Right cardiac atrium (tissue), 5 donors: ENCODE measurements around the gene SMAP1. TPM values are rescaled to one million over a fixed set of nuclear protein-coding genes. Genes with fewer than 3 reads are reported as not detected.

Experiments
- ATAC-seq, 2 donors: fragments of 200-7000 bp; cut with Tn5 transposase; one replicate each; pipeline versions ENCODE4 v1.8.0 to v1.9.1; 2020; ENCODE audit warnings: moderate library complexity in 2 of 2, mild to moderate bottlenecking in 1 of 2
- DNase-seq, 3 donors: peaks; one replicate each; pipeline ENCODE4 v3.0.0-alpha.2; 2020
- H3K27ac ChIP-seq: one replicate; pipeline ENCODE4 v1.5.1; 2013; ENCODE audit warnings: mild to moderate bottlenecking, low read length, control low read depth, moderate library complexity
- H3K27me3 ChIP-seq: one replicate; pipeline ENCODE4 v1.6.1; 2013; ENCODE audit not compliant: control insufficient read depth, insufficient read depth
- H3K4me1 ChIP-seq: one replicate; pipeline ENCODE4 v1.6.1; 2013; ENCODE audit warnings: low read length; ENCODE audit not compliant: control insufficient read depth, insufficient read depth
- H3K4me3 ChIP-seq: one replicate; pipeline ENCODE4 v1.5.1; 2013; ENCODE audit warnings: low read length, control low read depth
- H3K9me3 ChIP-seq: one replicate; pipeline ENCODE4 v1.6.1; 2013; ENCODE audit warnings: low read length; ENCODE audit not compliant: control insufficient read depth
- WGBS: extraction: QIAGEN DNeasy Blood & Tissue Kit; methylation state at CpG from one replicate; pipeline ENCODE4 v1.1.7; 2013; 5-methylcytosine and 5-hydroxymethylcytosine counted together
- intact Hi-C, 4 donors: fragments of 100-400 bp; cut with DNase I; formaldehyde crosslinking; loops; one replicate each; pipeline versions ENCODE4 v1.11.0 to v1.14.0; 2022 to 2023
- polyA plus RNA-seq: library from polyadenylated mRNA; stranded (reverse); fragments of 200-250 nt; gene quantifications from one replicate; pipeline ENCODE4 v1.2.3, GENCODE V29; 2013
- total RNA-seq, 4 donors: library from RNA; stranded (reverse); fragmentation: NEBNext Ultra II Directional; extraction: Animal tissue kit (Norgen Biotek cat#: 25700); gene quantifications; one replicate each; pipeline ENCODE4 v1.2.1, GENCODE V29; 2021
- donor health status: healthy with polysubstance abuse.
- donor health status: DM: no; HTN: yes; CAD: no.
- donor health status: DM: no; HTN: no; CAD: no.
- donor health status: DM: no; HTN: yes; CAD: no; lungs with severe emphysema.
- donor health status: DM: yes; HTN: yes; CAD: no.

Gene SMAP1
- total and polyA plus RNA-seq, 5 donors: 16.2 to 36.0 (median 31.3) TPM

DNA sequence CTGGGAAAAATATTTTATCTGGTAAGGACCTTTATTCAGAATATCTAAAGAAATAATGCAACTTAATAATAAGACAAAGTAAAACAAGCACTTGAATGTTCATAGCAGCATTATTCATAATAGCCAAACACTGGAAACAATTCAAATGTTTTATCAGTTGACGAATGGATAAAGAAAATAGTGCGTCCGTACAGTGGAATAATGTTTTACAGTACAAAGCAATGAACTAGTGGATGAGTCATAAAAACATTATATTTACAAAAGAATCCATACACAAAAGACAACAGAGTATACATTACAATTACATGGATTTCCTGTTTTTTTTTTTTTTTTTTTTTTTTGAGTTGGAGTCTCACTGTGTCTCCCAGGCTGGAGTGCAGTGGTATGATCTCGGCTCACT, 12.7 kb downstream of the SMAP1 start:
- ATAC-seq (no peak), DNase-seq (no peak)
- 61% methylated on average over 4 of the region's 4 CpGs for WGBS
- peaks cover 2% of the 10 kb centered on the region for H3K4me1 ChIP-seq
- intact Hi-C loops: loop anchor here in 2 of 4 donors (10.0 kb wide), 2 partner anchors 126 to 136 kb away; no protein-coding TSS in a partner anchor
- no peak overlapping the region for H3K27ac ChIP-seq
- no peaks in the 10 kb centered on the region for H3K27me3 ChIP-seq
- no peaks in the 10 kb centered on the region for H3K9me3 ChIP-seq
- H3K4me3 ChIP-seq: no peak overlapping the region

DNA sequence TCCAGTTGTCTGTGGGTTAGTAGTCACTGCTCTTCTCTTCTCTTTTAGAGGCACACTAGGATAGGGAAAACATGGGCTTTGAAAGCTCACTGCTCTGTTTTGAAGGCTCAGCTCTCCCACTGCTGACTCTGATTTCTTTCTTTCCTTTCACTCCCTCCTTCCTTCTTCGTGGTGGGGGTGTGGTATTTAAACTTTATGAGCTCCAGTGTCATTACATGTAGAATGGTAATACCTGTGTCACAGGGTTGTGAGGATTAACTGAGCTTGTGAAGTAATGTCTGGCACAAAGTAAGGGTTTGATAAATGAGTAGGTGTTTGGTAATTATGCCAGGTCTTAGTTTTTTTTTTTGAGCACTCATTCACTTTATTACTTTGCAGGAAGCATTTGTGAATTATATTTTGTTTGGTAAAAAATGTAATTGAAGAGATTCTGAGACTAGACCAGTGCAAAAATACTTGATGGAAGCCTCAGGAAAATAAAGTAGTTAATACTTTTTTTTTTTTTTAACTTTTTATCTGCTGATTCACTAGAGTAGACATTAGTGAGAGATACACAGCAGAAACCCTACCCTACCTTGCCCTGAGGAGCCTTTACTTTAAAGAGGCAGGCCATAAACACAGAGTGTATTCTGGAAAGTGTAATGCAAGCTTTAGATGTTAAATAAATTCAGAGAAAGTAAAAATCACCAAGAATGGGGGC, 17.3 kb downstream of the SMAP1 start:
- ATAC-seq (no peak), DNase-seq (no peak)
- intact Hi-C loops: loop anchor here in 2 of 4 donors (10.0 kb wide), 2 partner anchors 130 to 140 kb away; no protein-coding TSS in a partner anchor
- 3% methylated on average over 1 of the region's 1 CpG for WGBS
- H3K4me1 ChIP-seq: peaks cover 2% of the 10 kb centered on the region
- H3K4me3 ChIP-seq: no peak overlapping the region
- no peaks in the 10 kb centered on the region for H3K27me3 ChIP-seq
- no peak overlapping the region for H3K27ac ChIP-seq
- H3K9me3 ChIP-seq: no peaks in the 10 kb centered on the region

DNA sequence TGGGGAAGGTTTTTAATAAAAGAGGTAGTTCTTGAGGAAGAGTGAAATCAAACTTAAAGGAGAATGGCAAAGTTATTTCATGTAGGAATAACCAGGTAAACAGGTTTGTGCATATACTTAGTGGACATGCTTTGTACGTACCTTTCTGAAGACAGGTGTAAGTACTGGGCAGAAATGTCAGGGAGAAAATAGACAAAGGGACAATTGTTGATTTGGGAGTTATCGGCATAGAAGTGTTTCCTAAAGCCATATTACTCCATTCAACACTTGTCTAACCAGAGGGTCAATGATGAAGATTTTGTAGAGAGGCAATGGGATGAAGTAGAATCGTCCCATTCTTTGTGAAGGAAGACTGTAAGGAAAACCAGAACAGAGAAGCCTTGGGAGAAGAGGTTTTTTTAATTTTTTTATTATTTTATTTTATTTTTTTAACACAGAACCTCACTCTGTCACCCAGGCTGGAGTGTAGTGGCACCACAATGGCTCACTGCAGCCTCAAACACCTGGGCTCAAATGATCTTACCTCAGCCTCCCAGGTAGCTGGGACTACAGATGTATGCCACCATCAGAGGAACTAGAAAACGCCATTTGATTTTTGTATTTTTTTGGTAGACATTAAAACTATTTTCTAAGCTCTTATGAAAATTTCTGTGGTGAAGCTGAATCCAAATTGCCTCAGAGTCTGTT, 18.0 kb downstream of the SMAP1 start:
- Histone ChIP-seq H3K27me3 (no peaks in the 10 kb centered on the region), H3K4me3 (no peak overlapping the region), H3K27ac (no peak overlapping the region), H3K9me3 (no peaks in the 10 kb centered on the region), H3K4me1 (peaks cover 2% of the 10 kb centered on the region)
- DNase-seq (no peak), ATAC-seq (no peak)
- WGBS: 65% methylated on average over 4 of the region's 4 CpGs
- intact Hi-C loops: loop anchor here in 2 of 4 donors (10.0 kb wide), 2 partner anchors 131 to 141 kb away; no protein-coding TSS in a partner anchor

DNA sequence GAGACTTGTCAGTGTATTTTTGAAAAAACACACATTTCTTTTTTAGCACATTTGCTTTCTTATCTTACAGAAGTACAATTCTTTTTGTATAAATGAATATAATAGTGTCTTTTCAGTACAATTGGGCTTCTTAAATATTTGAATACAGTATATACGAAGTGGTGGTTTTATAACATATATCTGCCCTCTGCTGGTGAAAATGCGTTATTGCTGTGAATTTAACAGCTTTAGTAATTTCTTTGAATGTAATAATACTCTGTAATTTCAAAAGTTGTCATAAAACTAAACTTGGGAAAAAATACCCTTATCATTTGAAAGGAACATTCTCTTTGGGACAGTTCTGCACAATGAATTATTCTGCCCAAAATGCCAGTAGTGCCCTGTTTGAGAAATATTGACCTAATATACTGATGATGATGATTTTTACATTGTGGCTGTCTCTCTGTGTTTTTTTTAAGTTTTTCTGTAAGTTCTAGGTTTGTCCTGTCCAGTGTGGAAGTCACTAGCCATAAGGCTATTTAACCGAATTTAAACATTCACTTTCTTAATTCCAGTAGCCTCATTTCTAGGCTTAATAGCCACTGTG, 19.0 kb downstream of the SMAP1 start:
- Histone ChIP-seq H3K27me3 (no peaks in the 10 kb centered on the region), H3K9me3 (no peaks in the 10 kb centered on the region), H3K27ac (no peak overlapping the region), H3K4me3 (no peak overlapping the region), H3K4me1 (peaks cover 2% of the 10 kb centered on the region)
- DNase-seq (no peak), ATAC-seq (no peak)
- WGBS: 10% methylated on average over 3 of the region's 3 CpGs
- intact Hi-C loops: loop anchor here in 2 of 4 donors (10.0 kb wide), 2 partner anchors 132 to 142 kb away; no protein-coding TSS in a partner anchor

DNA sequence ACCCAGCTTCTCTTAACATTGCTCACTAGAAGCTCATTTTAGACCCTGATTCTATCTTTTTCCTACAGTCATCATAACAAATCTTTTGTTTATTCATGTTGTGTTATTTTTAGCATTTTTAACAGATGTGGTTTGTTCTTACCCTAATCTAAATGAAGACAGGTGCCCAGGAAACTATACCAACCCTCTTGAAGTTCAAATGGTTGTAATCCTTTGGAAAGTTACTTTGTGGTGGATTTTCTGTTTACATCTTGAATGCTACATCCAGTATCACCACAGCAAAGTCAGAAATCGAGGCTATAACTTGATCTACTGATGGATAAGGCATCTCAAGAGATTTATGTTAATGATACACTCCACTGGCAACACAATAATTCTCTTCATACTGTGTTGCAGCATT, 26.2 kb downstream of the SMAP1 start:
- Histone ChIP-seq H3K4me1 (no peaks in the 10 kb centered on the region), H3K9me3 (no peaks in the 10 kb centered on the region), H3K27me3 (no peaks in the 10 kb centered on the region), H3K27ac (no peak overlapping the region), H3K4me3 (no peak overlapping the region)
- ATAC-seq: no peak
- no peak for DNase-seq
- 80% methylated on average over 1 of the region's 1 CpG for WGBS
- intact Hi-C loops: no loop called here

DNA sequence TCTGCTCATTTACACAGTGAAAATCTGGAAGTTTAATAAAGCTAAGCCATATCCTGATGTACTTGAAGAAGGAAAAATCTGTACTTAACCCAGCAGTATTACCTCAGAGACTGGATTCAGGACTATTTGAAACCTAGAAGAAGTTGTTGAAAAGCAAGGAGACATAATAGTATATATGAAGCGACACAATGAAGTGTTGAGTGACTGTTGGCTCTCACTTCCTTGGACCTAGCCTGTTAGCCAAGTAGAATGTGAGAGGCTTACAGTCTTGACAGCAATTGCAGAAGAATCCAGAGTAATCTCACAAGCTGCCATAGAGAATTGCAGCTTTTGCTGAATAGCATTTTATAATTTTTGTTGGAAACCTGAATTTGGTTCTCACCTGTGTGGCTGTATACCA, 26.7 kb downstream of the SMAP1 start:
- 48% methylated on average over 1 of the region's 1 CpG for WGBS
- no peaks in the 10 kb centered on the region for H3K9me3 ChIP-seq
- ATAC-seq (peak; percentile 23 to 71), DNase-seq (no peak)
- no peaks in the 10 kb centered on the region for H3K4me1 ChIP-seq
- no peaks in the 10 kb centered on the region for H3K27me3 ChIP-seq
- no peak overlapping the region for H3K27ac ChIP-seq
- no peak overlapping the region for H3K4me3 ChIP-seq
- intact Hi-C loops: no loop called here

DNA sequence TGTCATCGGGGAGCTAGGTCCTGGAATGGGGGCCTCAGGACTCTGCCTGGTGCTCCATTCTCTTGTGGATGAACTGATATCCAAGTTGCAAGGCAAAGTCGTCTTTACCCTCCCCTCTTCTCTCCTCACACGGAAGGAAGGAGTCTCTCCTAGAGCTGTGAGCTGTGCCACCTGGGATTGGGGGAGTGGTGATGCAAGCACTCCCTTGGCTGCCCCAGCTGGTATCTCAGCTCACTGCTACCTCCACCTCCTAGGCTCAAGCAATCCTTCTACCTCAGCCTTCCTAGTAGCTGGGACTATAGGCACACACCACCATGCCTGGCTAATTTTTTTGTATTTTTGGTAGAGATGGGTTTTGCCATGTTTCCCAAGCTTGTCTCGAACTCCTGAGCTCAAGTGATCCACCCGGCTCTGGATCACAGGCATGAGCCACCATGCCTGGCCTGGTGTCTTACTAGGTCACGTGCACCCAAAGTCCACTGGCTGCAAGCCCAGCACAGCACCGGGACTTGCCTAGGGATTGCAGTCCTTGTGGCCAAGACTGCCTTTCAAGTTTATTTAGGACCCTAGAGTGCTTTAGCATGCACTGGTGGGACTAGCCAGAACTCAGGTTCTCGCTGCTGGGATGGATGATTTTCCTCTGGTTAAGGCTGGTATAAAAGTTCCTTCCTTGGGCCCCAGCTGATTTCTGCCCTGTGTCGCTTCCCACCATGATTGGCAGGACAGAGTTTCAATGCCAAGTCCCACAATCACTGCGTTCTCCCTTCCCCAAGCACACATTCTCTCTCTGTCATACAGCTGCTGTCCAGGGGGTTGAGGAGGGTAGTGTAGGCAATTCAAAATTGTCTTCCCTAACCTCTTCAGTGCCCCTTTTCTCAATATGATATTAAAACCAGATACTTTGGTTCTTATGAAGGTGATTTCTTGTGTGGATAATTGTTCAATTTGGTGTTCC, 33.5 kb downstream of the SMAP1 start:
- Histone ChIP-seq H3K27me3 (no peaks in the 10 kb centered on the region), H3K27ac (no peak overlapping the region), H3K4me1 (peaks cover 6% of the 10 kb centered on the region), H3K9me3 (no peaks in the 10 kb centered on the region), H3K4me3 (no peak overlapping the region)
- DNase-seq (peak in 2 of 3 donors; percentile 58 to 76), ATAC-seq (peak; percentile 42 to 68)
- WGBS: 70% methylated on average over 10 of the region's 10 CpGs
- intact Hi-C loops: loop anchor here in 1 of 4 donors (10.0 kb wide), 1 partner anchor 314 kb away; no protein-coding TSS in a partner anchor

DNA sequence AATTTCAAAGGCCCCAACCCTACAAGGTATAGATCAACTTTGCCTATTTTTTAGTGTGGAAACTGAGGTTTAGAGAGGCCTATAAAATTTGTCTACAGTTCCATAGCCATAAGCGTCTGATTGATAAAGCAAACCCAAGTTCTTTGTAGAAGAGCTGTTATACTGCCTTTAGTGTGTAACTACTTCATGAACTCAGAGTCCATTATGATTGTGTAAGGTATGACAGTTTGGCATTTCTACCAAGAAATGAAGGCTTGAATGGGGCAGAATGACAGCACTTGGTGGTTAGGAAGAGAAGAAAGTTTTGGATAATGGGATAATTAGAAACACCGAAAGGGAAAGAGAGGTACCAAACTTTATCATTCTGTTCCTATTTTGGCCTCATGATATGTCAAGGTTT, 38.1 kb downstream of the SMAP1 start:
- H3K27ac ChIP-seq: no peak overlapping the region
- H3K27me3 ChIP-seq: no peaks in the 10 kb centered on the region
- 92% methylated on average over 2 of the region's 2 CpGs for WGBS
- H3K9me3 ChIP-seq: no peaks in the 10 kb centered on the region
- ATAC-seq: no peak
- no peak for DNase-seq
- peaks cover 6% of the 10 kb centered on the region for H3K4me1 ChIP-seq
- no peak overlapping the region for H3K4me3 ChIP-seq
- intact Hi-C loops: loop anchor here in 3 of 4 donors (2.0 to 10.0 kb wide), 3 partner anchors 177 to 309 kb away; no protein-coding TSS in a partner anchor

DNA sequence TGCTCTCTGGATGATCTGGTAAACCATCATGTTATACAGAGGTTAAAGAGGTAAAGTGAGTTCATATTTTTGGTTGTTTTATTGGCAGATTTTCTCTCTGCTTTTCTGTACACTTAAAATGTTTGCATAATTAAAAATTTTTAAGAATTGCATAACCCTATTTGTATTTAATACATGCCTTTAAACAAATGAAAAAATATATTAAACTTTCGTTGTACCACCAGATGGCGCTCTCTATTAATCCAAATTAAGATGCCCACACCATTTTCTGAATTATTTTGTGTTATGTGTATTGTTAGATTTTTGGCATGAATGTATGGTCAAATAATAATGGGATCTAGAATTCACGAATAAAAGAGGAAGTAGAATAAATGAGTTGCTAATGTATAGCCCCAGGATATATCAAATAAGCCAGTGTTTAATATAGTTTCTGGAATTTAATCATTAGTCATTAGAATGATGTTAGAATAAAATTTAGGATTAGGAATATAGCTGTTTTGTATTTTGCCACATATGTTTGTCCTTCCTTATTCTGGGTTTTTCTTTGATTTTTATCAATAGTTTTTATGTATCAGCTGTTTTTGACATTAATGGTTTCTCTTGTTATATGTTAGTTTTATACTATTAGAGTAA, 38.9 kb downstream of the SMAP1 start:
- ATAC-seq (no peak), DNase-seq (no peak)
- Histone ChIP-seq H3K9me3 (no peaks in the 10 kb centered on the region), H3K4me3 (no peak overlapping the region), H3K27ac (no peak overlapping the region), H3K27me3 (no peaks in the 10 kb centered on the region), H3K4me1 (peaks cover 1% of the 10 kb centered on the region)
- intact Hi-C loops: loop anchor here in 3 of 4 donors (2.0 to 10.0 kb wide), 3 partner anchors 176 to 308 kb away; no protein-coding TSS in a partner anchor
- WGBS: 2% methylated on average over 3 of the region's 3 CpGs

DNA sequence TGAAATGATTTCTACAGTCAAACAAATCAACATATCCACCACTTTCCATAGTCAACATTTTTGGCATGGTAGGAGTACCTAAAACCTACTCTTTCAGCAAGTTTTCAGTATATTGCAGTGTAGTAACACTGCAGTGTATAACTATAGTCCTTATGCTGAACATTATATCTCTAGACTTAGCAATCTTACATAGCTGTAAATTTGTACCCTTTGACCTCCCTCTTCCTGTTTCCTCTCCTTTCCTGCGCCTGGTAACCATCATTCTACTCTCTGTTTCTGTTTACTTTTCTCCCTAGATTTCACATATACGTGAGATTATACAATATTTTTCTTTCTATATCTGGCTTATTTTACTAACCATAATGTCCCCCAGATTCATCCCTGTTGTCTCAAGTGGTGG, 40.2 kb downstream of the SMAP1 start:
- 72% methylated on average over 2 of the region's 2 CpGs for WGBS
- Histone ChIP-seq H3K27me3 (no peaks in the 10 kb centered on the region), H3K4me1 (peaks cover 1% of the 10 kb centered on the region), H3K4me3 (no peak overlapping the region), H3K27ac (no peak overlapping the region), H3K9me3 (no peaks in the 10 kb centered on the region)
- ATAC-seq (no peak), DNase-seq (no peak)
- intact Hi-C loops: loop anchor here in 3 of 4 donors (2.0 to 10.0 kb wide), 3 partner anchors 174 to 307 kb away; no protein-coding TSS in a partner anchor
